AG04449 (cell line): ENCODE results near the gene DAD1.

Experiments
- CTCF ChIA-PET: fragments of 350-600 bp; formaldehyde crosslinking; extraction: SDS; loops from one replicate; lab custom pipeline; 2021; ENCODE audit warnings: antibody characterized with exemption; lab: Yijun Ruan, JAX
- POLR2A ChIA-PET: fragments of 400-600, 350-600 bp; formaldehyde crosslinking; extraction: SDS; loops from one replicate; lab custom pipeline; 2020; ENCODE audit warnings: antibody characterized with exemption, inconsistent platforms; lab: Yijun Ruan, JAX
- DNase-seq: peaks from one replicate; pipeline ENCODE4 v3.0.0-alpha.2; 2010; ENCODE audit warnings: low read depth, low spot score
- H3K4me3 ChIP-seq: 2 replicates; pipeline ENCODE4 v1.5.1; 2011; ENCODE audit warnings: low read depth, mild to moderate bottlenecking, control low read depth, low read length
- CTCF ChIP-seq: IDR thresholded peaks from one replicate; pipeline ENCODE4 v1.5.1; 2011; ENCODE audit warnings: mild to moderate bottlenecking, moderate library complexity, low read length, control low read depth, inconsistent platforms; ENCODE audit not compliant: insufficient read depth; ENCODE audit errors: missing control alignments

The DAD1 gene

GRCh38 chr14:22537436-22538310, 51.4 kb downstream of the DAD1 start:
- TF ChIP-seq CTCF, result no peak
- ChIA-PET CTCF (interaction anchor here (0.9 to 2.4 kb wide), 9 partner anchors 9 to 151 kb away, joined by 3 to 17 read pairs (median 5); no protein-coding TSS in a partner anchor), POLR2A (no interaction called here)
- DNase-seq, result no peak
- H3K4me3 ChIP-seq, result no peak overlapping the region

- ChIA-PET POLR2A (no interaction called here), CTCF (interaction anchor here (0.9 to 2.4 kb wide), 6 partner anchors 19 to 151 kb away, joined by 3 to 17 read pairs (median 10); no protein-coding TSS in a partner anchor)
- no peak for DNase-seq
- no peak for TF ChIP-seq CTCF
- no peak overlapping the region for H3K4me3 ChIP-seq
These were observed 52.1 kb downstream of the DAD1 start for GRCh38 chr14:22536853-22537338.

GRCh38 chr14:22535916-22536315, 53.1 kb downstream of the DAD1 start:
- DNase-seq, result no peak
- ChIA-PET CTCF (interaction anchor here (1.5 kb wide), 1 partner anchor 19 kb away, joined by 5 read pairs; no protein-coding TSS in a partner anchor), POLR2A (no interaction called here)
- no peak overlapping the region for H3K4me3 ChIP-seq
- TF ChIP-seq CTCF, result no peak

- POLR2A ChIA-PET, result interaction anchor here (0.7 kb wide), 1 partner anchor 316 kb away, joined by 3 read pairs; no protein-coding TSS in a partner anchor
- CTCF ChIA-PET, result no interaction called here
- no peak overlapping the region for H3K4me3 ChIP-seq
- DNase-seq, result no peak
- no peak for TF ChIP-seq CTCF
These were observed 53.9 kb downstream of the DAD1 start for GRCh38 chr14:22535126-22535525.

- no peak overlapping the region for H3K4me3 ChIP-seq
- no peak for DNase-seq
- TF ChIP-seq CTCF, result no peak
- CTCF ChIA-PET, result interaction anchor here (3.0 kb wide), 1 partner anchor 8 kb away, joined by 10 read pairs; no protein-coding TSS in a partner anchor
- POLR2A ChIA-PET, result no interaction called here
These were observed 54.5 kb downstream of the DAD1 start for GRCh38 chr14:22534547-22534946.
